ENCODE data around the gene DLG2.
A peak's percentile ranks its signal among the peaks of the same experiment; 100 is the strongest.

DNA sequence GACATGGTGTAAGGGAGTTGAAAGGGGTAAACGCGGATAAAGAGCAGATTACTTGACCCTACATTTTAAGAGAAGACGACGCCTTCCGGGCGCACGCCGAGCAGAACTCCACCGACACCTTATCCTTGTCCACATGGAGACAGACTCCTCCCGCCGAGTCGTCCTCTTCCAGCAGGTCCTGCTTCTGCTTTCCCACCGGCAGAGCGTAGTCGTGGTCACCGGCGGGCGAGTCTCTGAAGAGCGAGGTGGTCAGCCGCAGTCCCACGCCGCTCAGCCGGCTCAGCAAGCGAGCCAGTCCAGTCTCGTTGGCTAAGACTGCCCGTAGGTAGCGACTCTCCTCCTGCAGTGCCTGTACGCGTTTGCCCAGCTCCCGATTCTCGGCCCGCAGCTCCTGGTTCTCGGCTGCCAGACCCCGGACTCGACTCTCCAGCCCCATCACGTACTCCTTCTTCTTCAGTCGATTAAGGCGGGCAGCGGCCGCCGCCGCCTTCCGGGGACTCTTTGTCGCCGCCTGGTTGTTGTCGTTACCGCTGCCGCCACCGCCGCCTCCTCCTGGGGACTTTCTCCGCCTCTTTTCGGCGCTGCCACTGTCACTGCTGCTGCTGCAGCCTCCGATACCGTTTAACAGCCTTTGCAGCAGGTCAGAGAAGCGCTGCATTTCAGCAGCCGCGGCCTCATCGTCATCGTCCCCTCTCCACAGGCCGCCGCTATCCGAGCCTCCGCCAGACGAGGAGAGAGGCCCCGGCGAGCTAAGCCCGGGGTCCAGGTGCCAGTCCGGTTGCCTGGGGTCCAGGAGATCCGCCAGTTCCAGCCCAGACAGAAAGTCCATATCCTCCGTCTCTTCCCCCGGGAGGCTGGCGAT lies 36.8 kb upstream of the DLG2 start:
- TF ChIP-seq, protein P1, sequence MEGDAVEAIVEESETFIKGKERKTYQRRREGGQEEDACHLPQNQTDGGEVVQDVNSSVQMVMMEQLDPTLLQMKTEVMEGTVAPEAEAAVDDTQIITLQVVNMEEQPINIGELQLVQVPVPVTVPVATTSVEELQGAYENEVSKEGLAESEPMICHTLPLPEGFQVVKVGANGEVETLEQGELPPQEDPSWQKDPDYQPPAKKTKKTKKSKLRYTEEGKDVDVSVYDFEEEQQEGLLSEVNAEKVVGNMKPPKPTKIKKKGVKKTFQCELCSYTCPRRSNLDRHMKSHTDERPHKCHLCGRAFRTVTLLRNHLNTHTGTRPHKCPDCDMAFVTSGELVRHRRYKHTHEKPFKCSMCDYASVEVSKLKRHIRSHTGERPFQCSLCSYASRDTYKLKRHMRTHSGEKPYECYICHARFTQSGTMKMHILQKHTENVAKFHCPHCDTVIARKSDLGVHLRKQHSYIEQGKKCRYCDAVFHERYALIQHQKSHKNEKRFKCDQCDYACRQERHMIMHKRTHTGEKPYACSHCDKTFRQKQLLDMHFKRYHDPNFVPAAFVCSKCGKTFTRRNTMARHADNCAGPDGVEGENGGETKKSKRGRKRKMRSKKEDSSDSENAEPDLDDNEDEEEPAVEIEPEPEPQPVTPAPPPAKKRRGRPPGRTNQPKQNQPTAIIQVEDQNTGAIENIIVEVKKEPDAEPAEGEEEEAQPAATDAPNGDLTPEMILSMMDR (IDR thresholded peaks at IDR 0.05): peak; percentile 31 to 83 (median 62)
- TF ChIP-seq POLR2A (IDR thresholded peaks at IDR 0.05): peak; percentile 29 to 35
